ENCODE measurements around the gene NCAPH2.

Gene NCAPH2

GRCh38 chr22:50544746-50545253 is 36.8 kb downstream of the NCAPH2 start:
- Histone ChIP-seq H3K27ac (ENCODE audit: low read depth, low read length) (no peak overlapping the region), H3K4me2 (ENCODE audit: low read length) (peak overlapping the region; percentile 55), H3K4me3 (ENCODE audit: low read length) (peak overlapping the region; percentile 42), H3K27me3 (ENCODE audit: control insufficient read depth, low read length) (no peaks in the 10 kb centered on the region), H3K79me2 (ENCODE audit: control insufficient read depth, low read length) (no peaks in the 10 kb centered on the region), H3K9me3 (ENCODE audit: control insufficient read depth, insufficient read depth, low read length) (no peaks in the 10 kb centered on the region), H3K9me2 (replicated peaks; ENCODE audit: control insufficient read depth, low read length) (no peaks in the 10 kb centered on the region), H4K20me1 (ENCODE audit: control insufficient read depth, insufficient read depth, low read depth, low read length) (no peaks in the 10 kb centered on the region), H3K4me1 (ENCODE audit: control insufficient read depth, low read length) (peaks cover 67% of the 10 kb centered on the region), H3F3A (ENCODE audit: control insufficient read depth, insufficient read depth) (peaks cover 32% of the 10 kb centered on the region), H3K36me3 (ENCODE audit: control insufficient read depth, low read length) (no peaks in the 10 kb centered on the region)
- TF ChIP-seq EZH2phosphoT487 (IDR thresholded peaks at IDR 0.05; ENCODE audit: borderline replicate concordance, low read length) (no peak), CTCF (IDR thresholded peaks at IDR 0.05; ENCODE audit: low read depth, low read length, poor library complexity, severe bottlenecking) (no peak)

GRCh38 chr22:50545522-50546325 is 37.7 kb downstream of the NCAPH2 start, which contains the start of gene KLHDC7B:
KLHDC7B (plus strand) TSS chr22:50545899; CDS start chr22:50546244, 345 bp downstream.
- no peak within 1 kb of the TSS; the same call in 1 of the 2 replicates for H3K4me2 ChIP-seq (ENCODE audit: low read length)
- H3K9me3 ChIP-seq (ENCODE audit: control insufficient read depth, insufficient read depth, low read length) = no peaks in the 10 kb centered on the region
- TF ChIP-seq CTCF (IDR thresholded peaks at IDR 0.05; ENCODE audit: low read depth, low read length, poor library complexity, severe bottlenecking) = no peak
- TF ChIP-seq EZH2phosphoT487 (IDR thresholded peaks at IDR 0.05; ENCODE audit: borderline replicate concordance, low read length) = no peak
- no peaks in the 10 kb centered on the region for H3K36me3 ChIP-seq (ENCODE audit: control insufficient read depth, low read length)
- H3K4me3 ChIP-seq (ENCODE audit: low read length) = no peak within 1 kb of the TSS
- H3K27me3 ChIP-seq (ENCODE audit: control insufficient read depth, low read length) = no peaks in the 10 kb centered on the region
- H4K20me1 ChIP-seq (ENCODE audit: control insufficient read depth, insufficient read depth, low read depth, low read length) = no peaks in the 10 kb centered on the region
- no peaks in the 10 kb centered on the region for H3K79me2 ChIP-seq (ENCODE audit: control insufficient read depth, low read length)
- peaks cover 23% of the 10 kb centered on the region for H3F3A ChIP-seq (ENCODE audit: control insufficient read depth, insufficient read depth)
- peaks cover 60% of the 10 kb centered on the region for H3K4me1 ChIP-seq (ENCODE audit: control insufficient read depth, low read length)
- H3K27ac ChIP-seq (ENCODE audit: low read depth, low read length) = no peak within 1 kb of the TSS
- no peaks in the 10 kb centered on the region for H3K9me2 ChIP-seq (replicated peaks; ENCODE audit: control insufficient read depth, low read length)

GRCh38 chr22:50546326-50547262 is 38.6 kb downstream of the NCAPH2 start:
- H3K9me2 ChIP-seq (replicated peaks; ENCODE audit: control insufficient read depth, low read length) = no peaks in the 10 kb centered on the region
- no peak overlapping the region for H3K4me3 ChIP-seq (ENCODE audit: low read length)
- peaks cover 51% of the 10 kb centered on the region for H3K4me1 ChIP-seq (ENCODE audit: control insufficient read depth, low read length)
- H3K9me3 ChIP-seq (ENCODE audit: control insufficient read depth, insufficient read depth, low read length) = no peaks in the 10 kb centered on the region
- peaks cover 20% of the 10 kb centered on the region for H3F3A ChIP-seq (ENCODE audit: control insufficient read depth, insufficient read depth)
- no peaks in the 10 kb centered on the region for H3K27me3 ChIP-seq (ENCODE audit: control insufficient read depth, low read length)
- no peaks in the 10 kb centered on the region for H4K20me1 ChIP-seq (ENCODE audit: control insufficient read depth, insufficient read depth, low read depth, low read length)
- no peaks in the 10 kb centered on the region for H3K79me2 ChIP-seq (ENCODE audit: control insufficient read depth, low read length)
- TF ChIP-seq CTCF (IDR thresholded peaks at IDR 0.05; ENCODE audit: low read depth, low read length, poor library complexity, severe bottlenecking) = no peak
- H3K36me3 ChIP-seq (ENCODE audit: control insufficient read depth, low read length) = no peaks in the 10 kb centered on the region
- H3K27ac ChIP-seq (ENCODE audit: low read depth, low read length) = no peak overlapping the region
- no peak overlapping the region for H3K4me2 ChIP-seq (ENCODE audit: low read length)
